NCI-H526 treated with DMSO at 0.1 percent for 48 hours (cell line): Measurements from ENCODE around the gene MBNL1.
"Not testable (repeated sequence)": the region's sequence is repeated elsewhere in the genome, so short reads cannot be mapped to it uniquely, and the experiment has no call there.

Experiments used
- DNase-seq: peaks from one replicate; lab custom pipeline; 2025; lab: John Stamatoyannopoulos, UW

The MBNL1 gene

DNA sequence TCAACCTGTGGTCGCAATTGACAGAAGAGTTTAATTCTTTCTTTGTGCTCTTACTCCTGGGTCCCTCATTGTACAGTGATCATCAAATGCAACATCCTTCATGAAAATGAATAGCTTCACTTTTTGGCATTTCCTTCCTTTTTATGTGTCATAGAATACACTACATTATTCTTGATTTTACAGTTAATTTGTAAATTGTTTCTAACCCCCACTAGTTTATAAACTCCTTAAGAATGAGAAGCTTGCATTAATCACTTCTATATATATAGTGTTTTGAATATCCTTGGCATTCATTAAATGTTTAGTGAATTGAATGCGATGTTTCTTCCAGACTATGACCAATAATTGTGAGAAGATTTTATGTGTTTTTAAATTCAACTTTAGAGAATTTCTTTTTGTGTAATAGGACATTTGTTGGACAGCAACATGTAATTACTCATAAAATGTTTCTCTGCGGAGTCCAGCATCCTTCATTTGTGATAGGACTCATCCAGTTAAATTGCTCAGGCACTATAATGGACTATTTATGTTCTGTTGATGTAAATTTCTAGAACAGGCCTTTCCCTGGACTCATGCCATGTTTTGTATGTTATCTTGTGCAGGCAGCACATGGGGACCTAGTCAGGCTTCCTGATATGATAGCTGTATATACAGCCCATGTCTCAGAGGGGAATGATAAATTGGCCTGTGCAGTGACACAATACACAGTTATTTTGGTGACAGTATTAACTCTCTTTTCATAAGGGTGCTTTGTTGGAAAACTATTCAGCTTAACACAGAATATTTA, 51.3 kb downstream of the MBNL1 start:
- no peak for DNase-seq

DNA sequence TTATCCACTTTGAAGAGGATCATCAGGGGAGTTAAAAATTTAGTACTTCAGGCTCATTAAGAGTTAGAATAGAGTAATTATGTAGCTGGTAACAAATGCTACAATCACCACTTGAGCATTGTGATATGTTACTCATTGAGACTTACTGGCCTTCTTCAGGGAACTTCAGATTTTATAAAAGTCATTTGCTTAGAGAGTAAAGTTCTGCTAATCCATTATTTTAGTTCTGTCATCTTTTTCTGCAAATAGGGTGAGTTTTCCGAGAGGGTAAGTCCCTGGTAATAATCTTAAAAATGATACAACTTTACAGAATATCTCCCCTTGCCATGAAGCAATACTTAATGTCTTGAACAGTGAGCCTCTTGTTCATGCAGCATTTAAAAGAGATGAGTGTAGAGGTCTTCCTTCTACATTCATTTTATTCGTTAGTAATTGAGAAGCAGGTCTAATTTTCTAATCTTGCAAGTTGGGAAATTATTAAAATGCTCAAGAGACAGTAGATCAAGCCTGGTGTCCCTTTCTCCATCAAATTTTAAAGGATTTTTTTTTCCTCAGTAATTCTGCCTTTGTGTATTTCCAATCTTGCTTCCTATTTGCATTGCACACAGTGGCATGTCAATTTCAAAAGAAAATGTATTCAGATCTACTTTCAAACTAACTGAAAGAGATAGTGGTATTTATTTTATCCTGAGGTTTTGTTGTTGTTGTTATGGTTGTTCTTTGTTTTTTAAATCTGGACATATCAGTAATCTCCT, 52.6 kb downstream of the MBNL1 start:
- DNase-seq: peak; percentile 68

GRCh38 chr3:152321955-152322377, 53.2 kb downstream of the MBNL1 start:
- DNase-seq: peak; percentile 74

DNA sequence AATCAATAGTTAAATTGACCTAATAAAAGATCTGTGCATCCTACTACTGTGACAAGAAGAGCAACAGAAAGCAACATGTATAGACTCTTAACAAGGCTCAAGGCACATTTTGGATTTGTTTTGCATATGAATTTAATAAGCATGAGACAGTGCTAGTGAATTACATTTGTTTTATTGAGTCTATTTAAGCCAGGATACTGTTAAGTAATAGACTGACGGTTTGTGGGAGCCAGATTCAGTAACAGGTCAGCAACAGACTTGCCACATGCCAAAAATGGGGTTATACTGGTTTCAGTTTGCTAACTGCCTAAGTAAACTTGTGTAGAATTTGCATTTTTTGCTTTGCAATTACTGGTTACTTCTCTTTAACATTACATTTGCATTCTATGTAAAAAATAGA, 54.0 kb downstream of the MBNL1 start:
- DNase-seq: peak; percentile 99

- DNase-seq: no peak
Measured at GRCh38 chr3:152323834-152324233, 55.1 kb downstream of the MBNL1 start.

GRCh38 chr3:152325136-152325535, 56.4 kb downstream of the MBNL1 start:
- no peak for DNase-seq

DNA sequence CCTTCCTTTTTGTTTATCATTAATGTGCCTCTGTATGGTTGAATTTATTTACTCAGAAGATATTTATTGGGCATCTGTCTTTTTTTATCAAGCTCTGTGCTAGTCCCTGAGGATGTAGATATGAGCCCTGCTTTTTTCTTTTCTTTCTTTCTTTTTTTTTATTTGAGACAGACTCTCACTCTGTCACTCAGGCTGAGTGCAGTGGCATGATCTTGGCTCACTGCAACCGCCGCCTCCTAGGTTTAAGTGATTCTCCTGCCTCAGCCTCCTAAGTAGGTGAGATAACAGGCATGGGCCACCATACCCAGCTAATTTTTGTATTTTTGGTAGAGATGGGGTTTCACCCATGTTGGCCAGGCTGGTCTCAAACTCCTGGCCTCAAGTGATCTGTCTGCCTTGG, 58.5 kb downstream of the MBNL1 start:
- no peak for DNase-seq

- no peak for DNase-seq
Measured at GRCh38 chr3:152328841-152329240, 60.1 kb downstream of the MBNL1 start.

DNA sequence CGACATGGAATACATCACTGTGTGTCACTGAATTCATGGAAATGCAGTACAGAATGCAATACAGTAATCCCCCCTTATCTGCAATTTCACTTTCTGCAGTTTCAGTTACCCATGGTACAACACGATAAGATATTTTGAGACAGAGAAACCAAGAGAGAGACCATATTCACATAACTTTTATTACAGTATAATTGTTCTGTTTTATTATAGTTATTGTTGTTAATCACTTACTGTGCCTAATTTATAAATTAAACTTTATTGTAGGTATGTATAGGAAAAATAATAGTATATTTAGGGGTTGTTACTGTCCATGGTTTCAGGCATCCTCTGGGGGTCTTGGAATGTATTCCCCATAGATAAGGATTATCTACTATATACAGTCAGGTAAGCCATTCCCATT, 61.8 kb downstream of the MBNL1 start:
- DNase-seq: no peak

DNA sequence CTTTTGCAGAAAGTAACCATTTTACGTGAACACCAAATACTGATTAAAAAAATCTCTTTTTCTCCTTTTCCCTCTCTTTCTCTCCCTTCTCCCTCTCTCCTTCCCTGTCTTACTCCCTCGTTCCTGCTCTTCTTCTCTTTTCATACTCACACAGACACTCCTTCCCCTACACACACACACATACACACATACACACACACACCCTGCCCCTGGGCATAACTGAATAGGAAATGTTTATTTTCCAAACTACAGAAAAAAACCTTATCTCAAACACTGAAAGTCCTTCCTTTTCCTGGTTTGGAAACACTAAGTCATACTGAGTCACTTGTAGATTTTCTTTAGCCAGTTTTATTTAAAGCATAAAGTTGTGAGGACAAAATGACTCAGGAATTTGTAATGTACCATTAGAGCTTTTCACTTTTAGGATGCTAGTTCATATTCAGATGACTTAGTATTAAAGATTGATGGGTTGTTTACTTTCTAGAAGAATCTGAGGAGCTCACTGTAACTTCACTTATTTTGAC, 62.4 kb downstream of the MBNL1 start:
- DNase-seq: no peak

DNA sequence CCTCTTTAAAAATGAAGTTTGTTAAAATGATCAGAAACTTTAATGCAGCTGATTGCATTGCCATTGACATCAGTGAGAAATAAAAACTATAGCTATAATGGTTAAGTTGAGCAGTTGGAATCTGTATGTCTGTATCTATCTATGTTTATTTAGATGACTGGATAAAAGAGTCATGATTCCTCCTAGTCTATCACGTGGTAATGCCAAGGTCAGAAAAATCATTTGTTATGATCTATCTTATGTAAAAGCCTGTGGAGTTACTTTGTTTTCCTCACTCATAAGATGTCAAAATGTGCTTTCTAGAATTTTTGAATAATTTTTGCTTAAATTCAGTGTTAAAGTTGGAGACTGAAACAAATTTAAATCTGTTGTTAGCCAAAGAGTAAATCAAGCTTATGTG, 63.3 kb downstream of the MBNL1 start:
- DNase-seq: no peak

GRCh38 chr3:152333928-152334327, 65.2 kb downstream of the MBNL1 start:
- DNase-seq: no peak

DNA sequence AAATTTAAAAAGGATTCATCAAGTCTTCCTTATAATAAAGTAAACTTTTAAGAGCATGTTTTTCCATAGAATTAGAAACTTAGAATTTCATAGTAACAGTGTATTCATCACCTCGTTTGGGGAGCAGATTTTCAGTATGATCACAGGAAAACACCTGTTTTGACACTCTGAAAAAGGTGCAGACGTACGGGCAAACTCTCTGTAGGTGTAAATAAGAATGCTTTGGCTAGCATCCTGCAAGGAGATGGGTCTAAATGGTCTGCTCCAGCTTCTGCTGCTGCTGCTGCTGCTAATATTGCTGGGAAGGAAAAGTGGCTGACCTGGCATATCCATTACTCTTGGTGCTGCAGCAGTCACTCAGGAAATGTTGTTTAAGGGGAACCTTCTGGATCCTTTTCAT, 66.0 kb downstream of the MBNL1 start:
- DNase-seq: no peak

DNA sequence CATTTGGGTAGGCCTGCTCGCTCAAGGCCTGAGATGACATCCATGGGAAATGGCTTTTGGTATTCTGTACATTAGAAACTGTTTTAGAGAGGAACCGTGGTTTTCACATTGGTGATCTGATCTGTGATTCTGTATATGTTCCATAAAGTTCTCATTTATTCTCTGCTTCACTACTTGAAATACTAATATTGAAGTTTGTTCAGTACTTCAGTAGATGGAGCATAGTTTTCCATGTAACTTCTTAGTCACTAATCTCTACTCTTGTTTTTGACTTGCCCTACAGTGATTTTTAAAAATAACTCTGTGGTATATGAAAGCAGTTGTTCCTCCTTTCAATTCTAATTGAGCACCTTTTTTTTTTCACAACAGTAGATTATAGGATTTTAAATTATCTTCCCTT, 66.5 kb downstream of the MBNL1 start:
- DNase-seq: no peak

- DNase-seq: not testable (repeated sequence)
Measured at GRCh38 chr3:152337337-152337736, 68.6 kb downstream of the MBNL1 start.

DNA sequence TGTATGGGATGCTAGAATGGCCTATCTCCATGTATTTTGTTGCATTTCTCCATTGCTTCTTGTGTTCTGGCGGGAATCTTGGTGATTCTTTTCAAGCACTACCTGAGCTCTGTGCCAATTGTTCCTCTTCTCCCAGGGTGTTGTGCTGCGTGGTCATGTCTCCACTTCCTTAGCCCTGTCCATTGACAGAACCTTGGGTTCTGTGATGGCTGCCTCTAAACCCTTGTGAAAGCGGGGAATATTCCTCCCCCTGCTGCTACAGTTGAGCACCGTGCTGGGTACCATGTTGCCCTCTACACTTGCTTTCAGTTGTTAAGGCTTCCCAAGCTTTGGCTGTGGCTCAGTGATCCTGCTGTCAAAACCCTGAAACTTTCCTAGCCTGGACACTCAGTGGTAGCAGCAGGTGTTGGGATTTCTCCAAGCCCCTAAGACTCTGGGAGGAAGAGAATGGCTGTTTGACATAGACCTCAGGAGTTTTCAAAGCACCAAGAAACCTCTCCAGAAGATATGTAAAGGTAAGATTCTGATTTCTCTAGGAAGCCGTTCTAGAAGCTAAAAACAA, 69.5 kb downstream of the MBNL1 start:
- no peak for DNase-seq

DNA sequence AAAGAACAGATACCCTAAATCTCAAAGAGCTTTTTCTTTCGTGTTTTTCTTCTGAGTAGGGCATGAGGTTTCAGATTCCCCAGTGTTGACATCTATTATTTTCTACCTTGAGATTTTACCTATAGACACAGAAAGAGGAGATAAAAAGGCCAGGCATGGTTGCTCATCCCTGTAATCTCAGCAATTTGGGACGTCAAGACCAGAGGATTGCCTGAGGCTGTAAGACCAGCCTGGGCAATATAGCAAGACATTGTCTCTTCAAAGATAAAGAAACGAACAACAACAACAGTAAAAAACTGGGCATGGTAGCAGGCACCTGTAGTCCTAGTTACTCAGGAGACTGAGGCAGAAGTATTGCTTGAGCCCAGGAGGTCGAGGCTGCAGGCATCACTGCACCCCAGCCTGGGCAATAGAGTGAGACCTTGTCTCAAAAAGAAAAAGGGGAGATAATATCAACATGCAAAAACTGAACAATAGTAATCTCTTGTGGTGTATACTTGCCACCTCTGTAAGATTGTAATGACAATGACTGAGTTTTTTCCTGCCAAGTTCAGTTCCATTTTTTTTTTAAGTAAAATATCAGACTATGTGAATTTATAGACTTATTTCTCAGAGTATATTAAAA, 71.3 kb downstream of the MBNL1 start:
- DNase-seq: no peak

DNA sequence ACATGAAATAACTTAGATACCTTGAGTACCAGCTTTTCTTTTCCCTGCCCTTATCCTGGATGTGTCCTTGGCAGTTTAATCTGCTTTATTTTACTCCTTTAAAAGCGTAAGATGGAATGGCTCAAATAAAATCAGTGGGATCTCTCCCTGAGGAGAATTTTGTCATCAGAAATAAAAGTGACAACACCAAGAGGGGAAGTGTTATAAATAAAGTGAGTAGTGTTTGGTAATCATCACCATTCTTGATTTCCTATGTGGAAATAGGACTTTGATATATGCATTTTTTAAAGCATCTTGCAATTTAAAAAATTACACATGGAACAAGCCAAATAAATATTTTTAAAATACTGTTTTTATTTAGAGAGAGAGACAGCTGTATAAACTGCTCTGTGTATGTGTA, 76.5 kb downstream of the MBNL1 start:
- no peak for DNase-seq

DNA sequence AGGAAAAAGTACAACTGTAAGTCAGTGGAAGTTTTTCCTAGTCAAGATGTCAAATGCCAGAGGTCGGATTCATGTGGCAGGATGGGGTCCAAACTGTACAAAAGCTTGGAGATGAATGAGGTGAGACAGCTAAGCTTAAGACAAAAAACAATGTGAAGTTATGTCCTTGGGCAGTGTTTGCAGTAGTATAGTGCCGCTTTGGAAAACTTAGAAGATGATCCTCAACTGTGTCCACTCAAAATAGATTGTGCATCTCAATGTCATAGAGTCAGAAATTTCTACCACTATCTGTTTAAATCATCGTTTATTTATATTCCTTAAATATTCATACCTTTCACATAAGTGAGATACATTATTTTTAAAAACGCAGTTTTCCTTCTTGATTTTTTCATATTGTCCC, 77.3 kb downstream of the MBNL1 start:
- no peak for DNase-seq

DNA sequence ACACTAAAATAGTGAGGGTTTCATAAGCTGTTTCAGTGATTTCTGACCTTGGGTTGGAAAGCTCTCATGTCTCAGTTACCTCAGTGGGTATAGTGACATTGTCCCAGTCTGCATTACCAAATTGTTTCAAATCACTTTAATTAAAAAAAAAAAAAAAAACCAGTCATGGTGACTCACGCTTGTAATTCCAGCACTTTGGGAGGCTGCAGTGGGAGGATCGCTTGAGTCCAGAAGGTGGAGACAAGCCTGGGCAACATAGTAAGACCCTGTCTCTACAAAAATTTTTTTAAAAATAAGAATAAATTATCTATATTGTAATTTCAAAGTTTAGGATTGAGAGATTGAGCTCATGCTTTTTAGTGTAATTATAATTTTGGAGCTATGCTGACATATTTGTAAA, 78.0 kb downstream of the MBNL1 start:
- no peak for DNase-seq

DNA sequence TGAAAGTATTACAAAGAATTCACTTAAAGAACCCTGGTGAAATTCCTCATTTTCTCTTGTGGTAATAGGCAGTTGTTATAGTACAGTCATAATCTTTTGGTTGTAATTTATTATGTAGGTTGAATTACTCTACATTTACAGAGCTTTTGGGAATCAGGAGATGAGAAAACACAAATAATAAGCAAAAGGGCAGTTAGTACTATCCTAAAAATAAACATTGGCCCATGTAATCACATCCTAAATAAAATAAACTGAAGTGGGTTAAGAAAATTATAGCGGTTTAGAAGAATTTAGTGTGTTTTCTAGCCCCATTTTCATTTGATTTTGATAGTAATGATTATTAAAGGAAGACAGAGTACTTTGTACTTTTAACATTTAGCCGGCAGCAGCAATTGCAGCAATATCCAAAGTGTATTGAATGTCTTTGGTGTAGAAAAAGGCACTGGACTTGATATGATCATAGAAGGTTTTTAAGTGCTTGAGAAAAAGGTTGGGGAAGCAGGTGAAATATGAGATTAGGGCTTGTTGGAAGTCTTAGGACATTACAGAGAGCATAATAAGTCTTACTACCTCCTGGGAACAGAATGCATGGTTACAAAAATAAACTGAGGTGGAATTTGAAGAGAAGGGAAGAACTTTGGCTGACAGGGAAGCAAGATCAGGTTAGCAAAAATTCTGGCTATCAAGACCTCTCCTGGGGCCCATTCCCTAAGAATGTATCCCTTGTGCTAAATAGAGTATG, 79.9 kb downstream of the MBNL1 start:
- DNase-seq: no peak

DNA sequence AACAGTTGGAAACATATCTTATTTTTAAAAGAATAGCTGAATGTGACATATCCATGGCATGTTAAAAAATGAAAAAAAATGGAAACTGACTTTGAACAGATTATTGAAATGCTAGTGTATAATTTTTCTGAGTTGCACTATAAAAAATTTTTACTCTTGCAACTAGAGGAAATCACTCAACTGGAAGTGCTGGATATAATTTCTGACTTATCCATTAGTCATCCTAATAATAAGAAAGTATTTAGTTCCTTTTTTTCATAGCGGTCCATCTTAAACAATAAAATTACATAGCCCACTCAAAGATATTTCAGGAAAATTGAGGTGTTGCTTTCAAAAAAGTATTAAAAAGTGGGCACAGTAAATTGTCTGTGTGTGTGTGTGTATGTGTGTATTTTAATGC, 80.7 kb downstream of the MBNL1 start:
- DNase-seq: no peak
